Measurements from ENCODE around the gene PXMP4. TPM values are rescaled to one million over a fixed set of nuclear protein-coding genes. Genes with fewer than 3 reads are reported as not detected.

Gene PXMP4
- total RNA-seq, 1 donor from 2014 or later, result 4.3 TPM

DNA sequence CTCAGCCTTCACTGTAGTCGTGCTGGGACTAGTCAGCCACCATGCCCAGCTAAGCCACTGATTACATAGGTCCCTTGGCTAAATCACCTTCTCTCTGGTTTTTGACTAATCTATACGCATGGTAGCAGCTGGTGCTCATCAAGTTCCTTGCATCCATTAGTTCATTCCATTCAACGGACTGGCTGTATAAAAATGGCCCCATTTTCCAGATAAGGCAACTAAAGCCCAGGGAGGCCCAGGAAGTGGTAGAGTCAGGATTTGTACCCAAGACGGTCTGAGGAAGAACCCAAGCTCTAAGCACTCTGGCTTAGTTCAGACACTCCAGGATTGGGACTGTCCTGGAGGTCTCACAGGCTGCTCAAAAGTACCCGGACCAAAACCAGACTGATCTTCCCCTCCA is 38.8 kb downstream of the PXMP4 start:
- DNase-seq, result no peak

DNA sequence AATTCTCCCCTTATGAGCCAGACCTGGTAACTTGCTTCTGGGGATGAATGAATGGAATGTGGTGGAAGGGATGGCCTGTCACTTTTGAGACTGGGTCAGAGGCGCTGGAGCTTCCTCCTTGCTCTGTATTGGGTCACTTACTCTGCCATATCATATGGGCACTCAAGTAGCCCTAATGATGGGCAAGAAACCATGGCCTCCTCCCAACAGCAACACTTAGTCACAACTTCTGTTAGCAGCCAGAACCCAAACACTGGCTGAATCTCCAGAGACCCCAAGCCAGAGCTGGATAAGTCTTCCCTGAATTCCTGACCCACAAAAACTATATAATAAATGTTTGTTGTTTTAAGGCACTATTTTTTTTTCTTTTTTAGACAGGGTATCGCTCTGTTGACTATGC is 39.4 kb downstream of the PXMP4 start:
- no peak for DNase-seq

DNA sequence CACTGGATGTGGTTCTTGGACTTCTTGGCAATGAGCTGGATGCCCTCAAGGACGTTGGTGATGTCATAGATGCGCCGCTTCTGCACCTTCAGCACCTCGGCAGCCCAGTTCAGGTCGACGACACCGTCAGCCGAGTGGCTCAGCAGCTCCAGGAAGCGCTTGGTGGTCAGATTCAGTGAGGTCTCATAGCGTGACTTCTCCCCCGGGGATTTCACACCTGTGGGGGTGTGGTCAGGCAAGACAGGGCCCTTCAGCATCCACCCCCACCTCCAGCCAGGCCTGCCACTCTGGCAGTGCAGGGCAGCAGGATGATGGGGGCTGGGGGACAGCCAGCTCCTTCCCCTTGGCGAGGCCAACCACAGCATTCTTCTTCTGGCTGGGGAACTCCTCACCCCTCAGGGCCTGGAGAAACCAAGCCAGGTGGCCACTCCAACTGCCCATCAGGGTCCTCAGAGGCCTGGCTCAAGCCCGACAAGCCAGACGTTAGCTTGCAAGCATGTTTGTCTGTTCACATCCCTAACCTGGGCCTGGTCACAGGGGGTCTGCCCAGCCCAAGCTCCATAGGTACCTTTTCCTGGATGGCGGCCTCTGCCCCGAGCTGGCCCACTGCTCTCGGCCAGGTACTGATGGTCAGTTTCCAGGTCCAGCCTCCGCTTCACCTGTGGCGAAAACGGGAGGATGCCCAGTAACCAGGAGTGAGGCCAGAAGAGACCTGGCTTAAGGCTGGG is 40.2 kb downstream of the PXMP4 start:
- no peak for DNase-seq

DNA sequence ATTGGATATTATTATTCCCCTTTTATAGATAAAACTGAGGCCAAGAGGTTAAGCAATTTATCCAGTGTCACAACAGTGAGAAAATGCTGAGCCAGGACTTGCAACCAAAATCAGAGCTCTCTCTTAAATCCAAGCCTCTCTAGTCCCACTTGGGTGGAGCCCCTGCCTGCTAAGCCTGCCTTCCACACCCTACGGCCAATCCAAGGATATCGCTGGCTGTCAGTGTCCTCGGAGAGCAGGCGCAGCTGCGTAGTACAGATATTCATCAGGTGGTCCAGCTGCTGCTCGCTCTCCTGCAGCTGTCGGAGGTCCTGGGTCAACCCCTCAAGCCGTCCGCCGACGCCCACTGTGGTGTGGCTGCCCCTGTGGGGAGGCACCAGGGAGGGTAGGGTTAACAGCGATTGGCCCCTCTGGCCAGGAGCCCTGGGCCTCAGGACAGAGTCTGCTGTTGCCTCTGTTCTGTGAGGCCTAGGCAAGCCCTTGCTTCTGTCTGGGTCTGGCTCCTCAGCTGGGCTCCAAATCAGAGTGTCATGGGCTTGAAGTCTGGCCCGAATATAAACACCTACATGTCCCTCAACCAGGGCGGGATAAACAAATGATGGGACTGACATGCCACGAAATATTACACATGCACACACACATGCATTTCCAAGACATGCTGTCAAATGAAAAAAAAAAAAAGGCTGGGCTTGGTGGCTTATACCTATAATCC is 42.0 kb downstream of the PXMP4 start:
- no peak for DNase-seq

DNA sequence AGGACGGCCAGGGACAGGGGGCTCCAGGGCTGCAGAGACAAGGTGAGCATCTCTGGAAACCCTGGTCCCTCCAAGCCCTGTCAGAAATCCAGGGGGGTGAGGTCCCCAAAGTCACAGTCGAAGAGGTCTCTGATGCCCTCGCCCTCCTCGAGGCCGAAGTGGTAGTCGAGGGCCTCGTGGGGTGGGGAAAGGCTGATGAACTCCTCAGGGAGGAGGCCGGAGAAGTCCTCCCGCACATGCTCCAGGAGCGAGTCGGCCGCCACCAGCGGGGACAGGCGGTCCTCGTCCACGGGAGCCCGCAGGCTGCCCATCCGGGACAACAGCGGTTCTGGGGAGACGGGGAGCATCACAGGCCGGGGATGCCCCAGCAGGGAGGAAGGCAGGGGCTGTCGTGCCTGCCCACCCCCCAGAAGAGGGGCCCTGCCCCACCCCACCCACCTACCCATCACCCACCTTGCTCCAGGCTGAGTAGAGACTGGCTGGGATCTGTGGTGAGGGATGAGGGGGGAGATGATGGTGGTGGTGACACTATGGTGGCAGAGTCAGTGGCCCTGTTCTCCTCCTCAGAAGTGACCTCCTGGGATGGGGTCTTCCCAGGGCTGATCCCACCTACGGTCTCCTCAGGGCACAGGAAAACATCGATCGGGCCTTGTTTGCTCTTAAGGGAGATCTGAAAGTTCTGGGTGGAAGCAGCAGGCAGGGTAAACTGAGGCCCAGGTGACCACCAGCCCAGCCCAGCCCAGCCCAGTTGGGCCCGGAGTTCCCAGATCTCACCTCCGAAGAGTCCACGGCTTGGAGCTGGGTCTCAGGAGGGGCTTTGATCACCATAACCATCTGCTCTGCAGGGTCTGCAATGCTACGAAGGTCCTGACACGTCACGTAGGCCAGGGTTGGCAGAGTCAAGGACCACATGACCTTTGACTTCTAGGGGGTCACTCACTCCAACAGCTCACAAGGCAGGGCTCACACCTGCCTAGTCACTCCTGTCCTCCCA is 43.2 kb downstream of the PXMP4 start:
- DNase-seq, result no peak

DNA sequence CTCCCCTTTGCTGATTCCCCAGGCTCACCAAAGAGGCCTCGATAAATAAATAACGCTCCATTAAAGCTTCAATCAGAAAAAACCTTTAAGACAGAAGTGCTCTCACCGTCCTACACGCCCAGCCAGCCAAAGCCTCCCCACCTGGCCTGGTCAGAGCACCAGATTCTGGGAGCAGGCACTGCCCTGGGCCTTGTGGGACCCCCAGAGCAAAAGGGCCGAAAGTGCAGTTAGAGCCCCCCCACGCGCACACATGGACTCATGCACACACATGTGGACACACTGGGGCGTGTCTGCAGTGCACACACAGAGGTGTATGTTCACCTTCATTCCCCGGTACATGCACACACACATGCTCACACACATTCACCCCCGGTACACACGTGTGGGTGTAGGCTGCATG is 44.0 kb downstream of the PXMP4 start:
- no peak for DNase-seq

DNA sequence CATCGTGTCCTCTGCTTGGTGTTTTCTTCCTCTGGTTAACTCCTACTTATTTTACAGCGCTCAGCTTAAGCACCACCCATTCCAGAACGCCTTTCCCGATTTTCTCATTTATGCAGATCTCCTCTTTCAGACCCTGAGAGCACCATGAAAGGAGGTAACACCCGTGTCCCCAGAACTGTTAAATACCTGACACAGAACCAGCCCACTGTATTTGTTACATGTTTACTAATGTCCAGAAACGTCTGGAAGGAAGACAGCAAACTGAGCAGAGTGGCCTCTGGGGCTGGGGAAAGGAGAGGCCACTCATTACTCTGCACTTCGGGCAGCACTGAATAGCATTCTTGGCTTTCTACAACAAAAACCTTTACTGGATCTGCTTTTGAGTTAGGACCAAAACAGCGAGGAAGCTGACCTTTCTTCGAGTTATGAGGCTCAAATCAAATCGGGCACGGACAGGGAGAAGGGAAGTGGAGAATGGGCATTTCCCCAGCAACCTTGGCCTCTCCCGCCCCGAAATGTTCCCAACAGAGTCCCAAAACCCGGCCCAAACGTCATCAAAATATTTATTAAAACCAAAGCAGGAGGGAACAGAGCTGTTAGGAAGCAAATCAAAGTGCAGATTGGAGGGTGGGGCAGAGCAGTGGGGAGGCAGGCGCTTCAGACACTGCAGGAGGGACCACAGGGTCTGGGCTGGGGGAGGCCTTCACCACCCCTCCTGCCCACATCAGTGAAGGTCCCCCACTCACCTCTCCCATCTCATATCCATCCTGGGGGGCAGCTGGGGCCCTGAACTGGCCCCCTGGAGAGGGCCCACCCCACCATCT is 44.8 kb downstream of the PXMP4 start:
- DNase-seq, result no peak

DNA sequence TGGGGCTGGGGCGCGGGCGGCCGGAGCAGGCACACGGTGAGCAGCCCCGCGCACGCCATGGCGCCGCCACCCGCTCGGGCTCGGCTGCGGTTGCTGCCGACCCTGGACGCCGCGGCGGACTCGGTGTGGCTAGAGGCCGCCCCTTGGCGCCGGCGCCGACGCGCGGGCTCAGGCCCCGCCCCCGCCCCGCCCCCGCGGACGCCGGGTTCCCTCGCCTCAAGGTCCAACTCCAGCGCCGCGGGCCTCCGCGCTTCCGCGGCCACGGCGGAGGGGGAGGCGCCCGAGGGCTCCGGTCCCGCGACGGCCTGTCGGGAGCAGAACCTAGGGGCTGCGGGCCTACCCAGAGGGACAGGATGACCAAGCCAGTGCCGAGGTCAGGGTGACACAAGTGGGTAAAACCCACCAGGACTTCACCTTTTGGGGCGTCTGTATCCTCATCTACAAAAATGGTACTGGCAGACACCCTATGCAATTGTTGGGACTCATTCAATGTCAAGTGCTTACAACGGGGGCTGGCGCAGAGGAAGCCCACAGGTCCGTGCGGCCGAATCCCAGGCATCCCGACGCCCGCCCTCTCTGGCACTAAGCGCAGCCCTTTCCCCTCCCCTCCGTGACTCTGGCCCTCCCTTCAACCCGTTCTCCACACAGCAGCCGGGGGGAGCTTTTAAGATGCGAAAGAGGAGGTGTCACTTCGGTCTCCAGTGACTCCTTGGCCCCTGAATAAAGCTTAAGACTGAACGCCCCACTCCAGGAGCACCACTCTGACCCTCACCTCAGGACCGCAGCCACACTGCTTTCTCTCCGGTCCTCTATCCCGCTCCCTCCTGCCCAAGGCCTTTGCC is 45.6 kb downstream of the PXMP4 start, which contains the start of gene NECAB3:
Gene NECAB3 (minus strand): TSS at position 135 of the 842 bp plus-strand sequence. CDS start 76 bp downstream, at position 59.
- DNase-seq, result peak; percentile 80

DNA sequence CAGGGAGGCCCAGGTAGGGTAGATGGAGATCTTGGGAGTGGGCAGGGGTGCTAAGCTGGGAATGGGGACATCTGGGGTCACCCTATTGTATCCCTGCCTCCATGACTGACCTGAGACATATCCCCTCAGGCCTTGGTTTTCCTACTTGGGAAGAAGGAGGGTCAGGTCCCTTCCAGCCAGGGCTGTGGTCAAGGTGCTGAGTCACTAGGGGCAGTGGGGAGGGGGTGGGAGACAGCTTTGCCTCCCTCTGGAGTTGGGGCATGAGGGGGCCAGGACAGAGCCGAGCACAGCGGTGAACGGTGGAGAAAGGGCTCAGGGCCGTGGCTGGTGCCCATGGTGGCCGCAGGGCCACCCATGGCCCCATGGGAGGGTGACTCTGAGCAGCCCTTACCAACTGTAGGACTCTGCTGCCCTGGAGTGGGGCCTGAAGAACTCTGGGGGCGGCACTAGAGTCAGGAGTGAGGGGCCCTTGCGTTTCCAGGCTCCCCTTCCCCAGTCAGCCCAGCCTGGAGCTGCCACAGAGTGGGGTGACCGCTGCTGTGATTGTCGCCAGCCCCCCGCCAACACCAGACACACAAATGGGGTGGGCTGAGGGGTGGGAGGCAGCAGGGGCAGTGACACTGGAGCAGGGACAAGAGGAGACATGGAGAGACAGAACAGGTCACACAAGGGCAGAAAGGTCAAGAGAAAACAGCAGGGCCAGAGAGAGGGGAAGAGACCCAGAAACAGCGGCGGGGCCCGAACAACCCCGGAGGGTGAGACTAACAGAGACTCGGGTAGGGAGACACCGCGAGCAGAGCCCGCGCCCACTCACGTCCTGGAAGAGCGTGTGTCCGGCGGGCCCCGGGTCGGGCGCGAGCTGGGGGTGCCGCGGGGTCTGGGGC is 46.5 kb downstream of the PXMP4 start:
- DNase-seq, result no peak

DNA sequence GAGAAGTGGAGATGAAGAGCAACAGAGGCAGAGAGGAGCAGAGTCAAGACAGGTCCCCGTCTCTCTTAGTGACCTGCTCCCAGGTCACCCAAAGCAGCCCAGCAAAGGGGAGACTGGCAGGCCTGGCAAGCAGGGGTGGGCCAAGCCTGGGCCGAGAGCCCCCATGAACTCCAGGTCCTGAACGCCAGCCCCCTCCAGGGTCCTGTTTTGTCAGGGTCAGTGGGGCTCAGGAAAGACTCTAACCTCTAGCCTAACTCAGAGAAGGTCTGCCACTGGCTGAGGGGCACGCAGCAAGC is 47.0 kb downstream of the PXMP4 start:
- no peak for DNase-seq

DNA sequence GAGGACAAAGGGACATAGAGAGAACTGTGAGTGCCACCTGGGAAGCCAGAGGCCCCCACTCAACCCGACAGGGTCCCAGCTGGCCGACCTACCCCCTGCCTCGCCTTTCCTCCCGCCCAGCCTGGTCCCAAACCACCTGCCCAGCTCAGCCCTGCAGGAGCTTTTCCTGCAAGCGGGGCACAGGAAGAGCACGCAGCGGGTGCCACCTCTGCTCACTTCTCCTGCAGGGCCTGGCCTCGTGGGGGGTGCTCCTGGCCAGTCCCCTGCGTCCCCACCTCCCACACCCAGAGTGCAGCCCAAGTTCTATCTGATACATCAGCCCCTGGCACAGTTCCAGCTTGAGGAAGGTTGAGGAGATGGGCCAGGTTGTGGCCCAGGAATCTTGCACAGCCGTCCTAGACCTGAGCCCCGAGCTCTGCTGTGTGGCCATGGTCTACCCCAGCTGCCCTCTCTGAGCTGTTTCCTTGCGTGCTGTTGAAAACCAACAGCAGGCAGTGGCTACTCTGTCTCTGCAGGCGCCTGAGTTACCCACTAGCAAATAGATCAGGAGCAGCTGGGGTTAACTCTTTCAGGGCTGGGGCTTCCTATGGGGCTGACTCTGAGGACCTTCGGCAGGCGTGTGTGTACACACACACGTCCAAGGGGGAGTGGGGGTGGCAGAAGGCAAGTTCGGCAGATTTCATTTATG is 47.5 kb downstream of the PXMP4 start:
- DNase-seq, result no peak

DNA sequence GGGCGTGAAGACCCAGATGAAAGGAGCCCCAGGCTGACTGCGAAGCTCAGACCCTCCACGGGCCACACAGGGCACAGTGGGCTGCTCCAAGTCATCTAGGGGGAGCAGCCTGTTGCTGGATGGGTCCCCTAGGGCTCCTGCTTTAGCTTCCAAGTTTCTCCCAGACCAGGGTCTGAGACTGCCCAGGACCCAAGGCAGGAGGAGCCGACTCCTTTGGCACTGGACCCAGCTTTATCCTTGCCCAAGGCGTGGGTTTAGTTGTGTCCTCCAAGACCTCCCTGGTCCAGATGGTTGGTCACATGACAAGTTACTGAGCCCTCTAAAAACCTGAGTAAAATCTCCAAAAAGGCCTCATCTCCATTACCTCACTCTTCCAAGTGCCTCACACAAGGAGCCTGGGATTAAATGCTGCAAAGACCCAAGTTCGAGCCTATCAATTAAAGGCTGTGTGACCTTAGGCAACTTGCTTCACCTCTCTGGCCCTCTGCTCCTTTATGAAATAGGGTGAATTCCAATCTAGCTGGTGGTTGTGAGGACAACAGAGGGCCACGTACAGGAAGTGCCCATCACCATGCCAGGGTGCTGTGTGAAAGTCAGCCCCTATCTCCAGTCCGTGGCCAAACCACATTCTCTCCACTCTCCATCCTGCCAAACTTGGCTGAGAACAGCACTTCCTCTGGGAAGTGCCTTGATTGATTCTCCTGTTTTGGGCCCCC is 48.4 kb downstream of the PXMP4 start:
- no peak for DNase-seq

DNA sequence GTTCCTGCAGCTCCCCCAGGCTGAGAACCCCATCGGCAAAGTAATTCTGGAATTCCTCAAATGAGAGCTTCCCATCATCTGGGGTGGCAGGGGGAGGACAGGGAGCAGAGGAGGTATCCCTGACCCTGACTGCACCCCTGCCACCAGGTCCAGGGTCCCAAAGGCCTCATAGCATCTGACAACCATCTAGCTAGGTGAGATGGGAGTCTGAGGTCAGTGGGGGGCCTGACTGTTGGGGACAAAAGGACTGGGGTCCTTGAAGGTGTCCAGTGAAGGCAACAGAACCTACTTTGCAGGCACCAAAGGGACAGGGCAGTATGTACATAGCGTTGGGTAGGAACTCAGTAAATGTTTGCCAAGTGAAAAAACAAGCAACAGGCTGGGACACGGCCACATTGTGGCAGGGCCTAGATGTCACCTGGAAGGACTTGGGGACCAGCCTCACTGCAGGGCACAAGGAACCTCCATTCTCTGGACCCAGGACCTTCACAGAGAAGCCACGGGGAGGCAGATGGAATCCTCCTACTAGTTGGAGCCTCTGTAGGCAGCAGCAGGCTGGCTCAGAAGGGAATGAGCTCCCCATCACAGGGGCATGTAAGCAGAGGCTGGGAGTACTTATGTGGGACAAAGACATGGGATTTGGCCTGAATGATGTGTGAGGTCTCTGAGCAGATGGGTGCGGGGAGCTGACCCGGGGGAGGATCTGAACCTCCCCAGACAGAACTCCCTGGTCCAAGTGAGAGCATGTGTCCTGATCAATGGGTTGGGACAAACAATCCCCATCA is 49.2 kb downstream of the PXMP4 start:
- DNase-seq, result no peak

DNA sequence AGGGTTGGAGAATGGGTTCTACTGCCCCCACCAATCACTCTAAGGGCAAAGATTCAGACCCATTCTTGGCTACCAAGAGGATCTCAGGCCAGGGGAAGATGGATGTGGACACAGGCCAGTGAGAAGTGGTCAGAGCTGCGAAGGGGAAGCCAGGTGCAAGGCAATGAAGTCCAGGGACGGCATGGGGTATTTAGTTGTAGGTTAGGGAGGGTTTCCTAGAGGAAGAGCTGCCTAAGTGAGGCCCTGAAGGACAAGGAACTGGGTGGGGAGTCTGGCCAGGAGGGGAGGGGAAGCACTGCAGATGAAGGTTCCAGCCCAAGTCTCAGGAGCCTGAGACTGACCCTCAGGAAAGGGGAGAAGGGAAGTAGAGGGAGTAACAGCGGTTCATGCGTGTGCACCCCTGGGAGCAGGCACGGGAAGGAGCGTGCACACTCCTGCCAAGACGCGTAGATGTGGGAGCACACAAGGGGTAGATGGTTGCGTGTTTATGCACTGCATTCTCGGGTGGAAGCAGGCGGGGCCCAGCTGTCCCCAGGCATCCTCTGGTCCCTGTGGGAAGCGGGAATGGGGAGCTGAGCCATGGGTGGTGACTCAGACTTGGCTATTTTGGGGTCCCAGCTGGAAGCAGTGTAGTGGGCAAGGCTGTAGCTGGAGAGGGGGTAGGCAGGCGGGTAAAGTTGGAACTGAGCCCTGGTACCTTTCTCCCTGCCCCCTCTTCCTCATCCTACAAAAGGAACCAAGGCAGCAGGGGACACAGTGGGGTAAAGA is 50.1 kb downstream of the PXMP4 start:
- DNase-seq, result no peak

DNA sequence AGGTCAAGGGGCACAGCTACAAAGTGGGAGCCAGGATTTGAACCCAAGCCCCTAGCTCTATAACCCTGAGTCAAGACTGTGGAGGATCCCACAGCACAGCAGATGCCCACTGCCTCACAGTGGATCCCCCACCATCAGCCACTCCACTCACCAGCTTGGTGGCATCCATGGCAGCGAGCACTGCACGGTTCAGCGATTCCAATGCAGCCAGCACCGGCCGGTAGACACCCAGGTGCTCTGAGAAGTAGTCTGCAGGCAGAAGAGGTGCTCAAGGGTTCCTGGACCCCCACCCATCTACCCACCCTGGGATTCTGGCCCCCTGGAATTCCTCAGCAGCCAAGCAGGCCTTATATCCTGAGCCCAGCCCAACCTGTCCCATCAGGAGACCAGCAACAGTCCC is 50.9 kb downstream of the PXMP4 start:
- no peak for DNase-seq

DNA sequence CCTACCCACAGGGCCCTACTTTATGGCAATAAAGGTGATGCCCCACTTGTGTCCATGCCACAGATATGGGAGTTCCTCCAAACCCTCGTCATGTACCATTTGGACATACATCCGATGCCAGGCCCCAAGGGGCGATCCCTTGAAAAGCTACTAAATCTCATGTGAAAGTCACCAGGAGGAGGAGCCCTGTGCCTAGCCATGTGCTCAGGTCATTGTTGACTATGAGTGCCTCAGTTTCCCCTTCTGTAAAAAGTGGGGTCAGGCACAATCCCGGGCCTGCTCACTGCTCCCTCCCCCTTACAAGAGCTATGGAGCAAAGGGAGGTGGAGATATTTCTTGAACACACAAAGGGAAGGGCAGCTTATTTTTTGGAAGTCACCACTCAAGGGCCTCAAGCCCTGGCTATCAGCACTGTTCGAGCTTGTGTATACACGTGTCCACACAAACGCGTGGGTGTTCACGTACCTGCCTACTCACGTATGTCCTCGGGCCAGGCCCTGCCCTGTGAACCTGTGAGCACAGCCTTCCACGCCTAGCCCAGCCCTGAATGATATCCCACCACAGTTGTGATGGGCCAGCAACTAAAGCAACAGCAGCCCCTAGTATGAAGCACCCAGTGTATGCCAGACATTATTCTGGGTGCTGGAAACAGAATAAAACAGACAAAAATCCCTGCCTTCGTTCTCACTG is 51.5 kb downstream of the PXMP4 start:
- DNase-seq, result no peak
